Liver (tissue), 9 donors: Measurements from ENCODE around the gene TRPM2. TPM values are rescaled to one million over a fixed set of nuclear protein-coding genes. Genes with fewer than 3 reads are reported as not detected.

Experiments used
- DNase-seq: peaks from one replicate; pipeline ENCODE4 v3.0.0-alpha.2; 2017; ENCODE audit warnings: low spot score
- H3K27ac ChIP-seq, 2 donors: one replicate each; pipeline ENCODE4 v1.7.0; 2013; ENCODE audit warnings: inconsistent platforms in 2 of 2, low read length in 2 of 2, control low read depth in 1 of 2, low read depth in 1 of 2, mild to moderate bottlenecking in 1 of 2
- H3K27me3 ChIP-seq, 4 donors: one replicate each; pipeline versions ENCODE4 v1.6.1 to v1.7.0; 2013; ENCODE audit warnings: low read length in 3 of 4, inconsistent platforms in 1 of 4, mild to moderate bottlenecking in 1 of 4, moderate library complexity in 1 of 4; ENCODE audit not compliant: control insufficient read depth in 4 of 4, insufficient read depth in 4 of 4
- H3K36me3 ChIP-seq, 4 donors: one replicate each; pipeline versions ENCODE4 v1.6.1 to v1.7.0; 2013; ENCODE audit warnings: low read length in 3 of 4, mild to moderate bottlenecking in 3 of 4, low read depth in 1 of 4, moderate library complexity in 1 of 4; ENCODE audit not compliant: control insufficient read depth in 4 of 4, insufficient read depth in 3 of 4
- H3K4me1 ChIP-seq, 4 donors: one replicate each; pipeline versions ENCODE4 v1.6.1 to v1.7.0; 2013; ENCODE audit warnings: low read length in 3 of 4, mild to moderate bottlenecking in 3 of 4, moderate library complexity in 1 of 4; ENCODE audit not compliant: control insufficient read depth in 4 of 4, insufficient read depth in 4 of 4
- H3K4me3 ChIP-seq, 3 donors: one replicate each; pipeline versions ENCODE4 v1.6.1 to v1.7.0; 2013; ENCODE audit warnings: low read length in 3 of 3, control low read depth in 1 of 3, low read depth in 1 of 3, mild to moderate bottlenecking in 1 of 3
- H3K9ac ChIP-seq, 2 donors: one replicate each; pipeline ENCODE4 v1.7.0; 2013; ENCODE audit warnings: low read length in 2 of 2, mild to moderate bottlenecking in 2 of 2, moderate library complexity in 2 of 2, control low read depth in 1 of 2, low read depth in 1 of 2
- H3K9me3 ChIP-seq, 4 donors: one replicate each; pipeline versions ENCODE4 v1.6.1 to v1.7.0; 2013; ENCODE audit warnings: low read length in 3 of 4; ENCODE audit not compliant: control insufficient read depth in 4 of 4
- ATF3 ChIP-seq: IDR thresholded peaks from 2 replicates; pipeline ENCODE4 v1.6.1; 2016; ENCODE audit warnings: antibody characterized with exemption
- EGR1 ChIP-seq, 2 donors: IDR thresholded peaks; 2 replicates each; pipeline ENCODE4 v1.6.1; 2016 to 2018; ENCODE audit warnings: antibody characterized with exemption in 2 of 2, low read depth in 2 of 2
- FOXA1 ChIP-seq: IDR thresholded peaks from 2 replicates; pipeline ENCODE4 v1.6.1; 2016; ENCODE audit warnings: antibody characterized with exemption
- FOXA2 ChIP-seq: IDR thresholded peaks from 2 replicates; pipeline ENCODE4 v1.6.1; 2016; ENCODE audit warnings: antibody characterized with exemption
- GABPA ChIP-seq, 2 donors: IDR thresholded peaks in 1 of 2; conservative IDR thresholded peaks in 1 of 2; 2 replicates each; pipeline ENCODE4 v1.6.1; 2016; ENCODE audit warnings: antibody characterized with exemption in 2 of 2, mild to moderate bottlenecking in 1 of 2, moderate library complexity in 1 of 2
- HNF4A ChIP-seq, 2 donors: conservative IDR thresholded peaks; 2 replicates each; pipeline ENCODE4 v1.6.1; 2016; ENCODE audit warnings: antibody characterized with exemption in 2 of 2, mild to moderate bottlenecking in 2 of 2
- HNF4G ChIP-seq: IDR thresholded peaks from 2 replicates; pipeline ENCODE4 v1.6.1; 2016; ENCODE audit warnings: antibody characterized with exemption
- JUND ChIP-seq, 2 donors: IDR thresholded peaks; 2 replicates each; pipeline ENCODE4 v1.6.1; 2016; ENCODE audit warnings: antibody characterized with exemption in 2 of 2
- MAX ChIP-seq: IDR thresholded peaks from 2 replicates; pipeline ENCODE4 v1.6.1; 2016; ENCODE audit warnings: antibody characterized with exemption
- NR2F2 ChIP-seq: IDR thresholded peaks from 2 replicates; pipeline ENCODE4 v1.6.1; 2016; ENCODE audit warnings: antibody characterized with exemption
- RAD21 ChIP-seq, 2 donors: IDR thresholded peaks; 2 replicates each; pipeline ENCODE4 v1.6.1; 2016; ENCODE audit warnings: antibody characterized with exemption in 2 of 2, mild to moderate bottlenecking in 2 of 2
- REST ChIP-seq: IDR thresholded peaks from 2 replicates; pipeline ENCODE4 v1.6.1; 2016; ENCODE audit warnings: antibody characterized with exemption, mild to moderate bottlenecking
- RXRA ChIP-seq, 2 donors: IDR thresholded peaks; 2 replicates each; pipeline ENCODE4 v1.6.1; 2017 to 2018; ENCODE audit warnings: antibody characterized with exemption in 2 of 2, mild to moderate bottlenecking in 1 of 2
- SP1 ChIP-seq: IDR thresholded peaks from 2 replicates; pipeline ENCODE4 v1.6.1; 2018; ENCODE audit warnings: antibody characterized with exemption, mild to moderate bottlenecking
- TAF1 ChIP-seq: conservative IDR thresholded peaks from 2 replicates; pipeline ENCODE4 v1.6.1; 2016; ENCODE audit warnings: antibody characterized with exemption, mild to moderate bottlenecking
- YY1 ChIP-seq: IDR thresholded peaks from 2 replicates; pipeline ENCODE4 v1.6.1; 2016; ENCODE audit warnings: antibody characterized with exemption, mild to moderate bottlenecking
- WGBS: extraction: QIAGEN DNeasy Blood & Tissue Kit; methylation state at CpG from one replicate; pipeline ENCODE4 v1.1.7; 2013; 5-methylcytosine and 5-hydroxymethylcytosine counted together
- polyA plus RNA-seq, 2 donors: library from polyadenylated mRNA; stranded (reverse) in 1 of 2; unstranded in 1 of 2; fragments of 200-250 nt in 1 of 2; fragments of >200 nt in 1 of 2; fragmentation: Nextera tagmentation in 1 of 2; extraction: Ambion mirVana in 1 of 2; gene quantifications; one replicate each; pipeline versions ENCODE4 v1.2.1 to v1.2.3, GENCODE V29; 2013 to 2015
- total RNA-seq, 2 donors: library from RNA; depleted of rRNA; stranded (reverse); fragments of >200 nt; gene quantifications; one replicate each; pipeline ENCODE4 v1.2.3, GENCODE V29; 2014
- TF ChIP-seq, protein P1 (sequence below): IDR thresholded peaks from 2 replicates; pipeline ENCODE4 v1.6.1; 2016; ENCODE audit warnings: antibody characterized with exemption
- TF ChIP-seq, protein P2 (sequence below): fragments of 150-350 bp; IDR thresholded peaks from 2 replicates; pipeline ENCODE4 v1.5.1; 2017; ENCODE audit warnings: improper control_type of control experiment, low read depth, low read length; ENCODE audit not compliant: missing input control
- donor health status: healthy.
- donor health status: healthy.
- donor health status: healthy.
- donor health status: healthy.
- donor health status: healthy.

Gene TRPM2
- total and polyA plus RNA-seq, 4 donors = 0.43 to 1.3 (median 0.63) TPM

GRCh38 chr21:44482581-44483287 is 129.3 kb downstream of the TRPM2 start:
- H3K4me1 ChIP-seq = peaks cover 6 to 49% (median 30%) of the 10 kb centered on the region in 4 donors
- DNase-seq = no peak
- no peaks in the 10 kb centered on the region for H3K27me3 ChIP-seq
- H3K4me3 ChIP-seq = peak overlapping the region; percentile 43 to 81 (median 80)
- peaks cover 0 to 2% (median 0%) of the 10 kb centered on the region in 4 donors for H3K36me3 ChIP-seq
- 41% methylated on average over 14 of the region's 14 CpGs for WGBS
- peak overlapping the region; percentile 94 to 98 for H3K27ac ChIP-seq
- H3K9me3 ChIP-seq = no peaks in the 10 kb centered on the region
- peak overlapping the region; percentile 91 to 92 for H3K9ac ChIP-seq
- peak; percentile 87 for TF ChIP-seq SP1
- TF ChIP-seq, protein P1, sequence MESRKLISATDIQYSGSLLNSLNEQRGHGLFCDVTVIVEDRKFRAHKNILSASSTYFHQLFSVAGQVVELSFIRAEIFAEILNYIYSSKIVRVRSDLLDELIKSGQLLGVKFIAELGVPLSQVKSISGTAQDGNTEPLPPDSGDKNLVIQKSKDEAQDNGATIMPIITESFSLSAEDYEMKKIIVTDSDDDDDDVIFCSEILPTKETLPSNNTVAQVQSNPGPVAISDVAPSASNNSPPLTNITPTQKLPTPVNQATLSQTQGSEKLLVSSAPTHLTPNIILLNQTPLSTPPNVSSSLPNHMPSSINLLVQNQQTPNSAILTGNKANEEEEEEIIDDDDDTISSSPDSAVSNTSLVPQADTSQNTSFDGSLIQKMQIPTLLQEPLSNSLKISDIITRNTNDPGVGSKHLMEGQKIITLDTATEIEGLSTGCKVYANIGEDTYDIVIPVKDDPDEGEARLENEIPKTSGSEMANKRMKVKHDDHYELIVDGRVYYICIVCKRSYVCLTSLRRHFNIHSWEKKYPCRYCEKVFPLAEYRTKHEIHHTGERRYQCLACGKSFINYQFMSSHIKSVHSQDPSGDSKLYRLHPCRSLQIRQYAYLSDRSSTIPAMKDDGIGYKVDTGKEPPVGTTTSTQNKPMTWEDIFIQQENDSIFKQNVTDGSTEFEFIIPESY = no peak
- TF ChIP-seq EGR1 (IDR thresholded peaks at IDR 0.05; ENCODE audit: low read depth in 2 of 2) = no peak
- peak; percentile 91 for TF ChIP-seq REST
- no peak for TF ChIP-seq FOXA2
- peak; percentile 34 for TF ChIP-seq HNF4G
- peak in 1 of 2 donors; percentile 36 for TF ChIP-seq JUND (IDR thresholded peaks at IDR 0.05)
- peak; percentile 39 for TF ChIP-seq NR2F2
- TF ChIP-seq FOXA1 = no peak
- peak in 1 of 2 donors; percentile 51 for TF ChIP-seq GABPA (IDR thresholded peaks at IDR 0.05 in 1 of 2, conservative IDR thresholded peaks at IDR 0.05 in 1 of 2)
- peak; percentile 52 for TF ChIP-seq MAX
- TF ChIP-seq RXRA (IDR thresholded peaks at IDR 0.05) = peak; percentile 77 to 86
- TF ChIP-seq ATF3 = no peak
- TF ChIP-seq RAD21 (IDR thresholded peaks at IDR 0.05) = no peak
- peak; percentile 59 to 65 for TF ChIP-seq HNF4A (conservative IDR thresholded peaks at IDR 0.05)
- peak; percentile 66 for TF ChIP-seq TAF1
- TF ChIP-seq YY1 = peak; percentile 70
- TF ChIP-seq, protein P2, sequence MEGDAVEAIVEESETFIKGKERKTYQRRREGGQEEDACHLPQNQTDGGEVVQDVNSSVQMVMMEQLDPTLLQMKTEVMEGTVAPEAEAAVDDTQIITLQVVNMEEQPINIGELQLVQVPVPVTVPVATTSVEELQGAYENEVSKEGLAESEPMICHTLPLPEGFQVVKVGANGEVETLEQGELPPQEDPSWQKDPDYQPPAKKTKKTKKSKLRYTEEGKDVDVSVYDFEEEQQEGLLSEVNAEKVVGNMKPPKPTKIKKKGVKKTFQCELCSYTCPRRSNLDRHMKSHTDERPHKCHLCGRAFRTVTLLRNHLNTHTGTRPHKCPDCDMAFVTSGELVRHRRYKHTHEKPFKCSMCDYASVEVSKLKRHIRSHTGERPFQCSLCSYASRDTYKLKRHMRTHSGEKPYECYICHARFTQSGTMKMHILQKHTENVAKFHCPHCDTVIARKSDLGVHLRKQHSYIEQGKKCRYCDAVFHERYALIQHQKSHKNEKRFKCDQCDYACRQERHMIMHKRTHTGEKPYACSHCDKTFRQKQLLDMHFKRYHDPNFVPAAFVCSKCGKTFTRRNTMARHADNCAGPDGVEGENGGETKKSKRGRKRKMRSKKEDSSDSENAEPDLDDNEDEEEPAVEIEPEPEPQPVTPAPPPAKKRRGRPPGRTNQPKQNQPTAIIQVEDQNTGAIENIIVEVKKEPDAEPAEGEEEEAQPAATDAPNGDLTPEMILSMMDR = no peak
